Hematopoietic multipotent progenitor cell treated with erythropoietin and hydrocortisone succinate and interleukin-3 and kit ligand, for 6 days (in vitro differentiated cells): ENCODE data around the gene RHD.
"Not testable (repeated sequence)": the region's sequence is repeated elsewhere in the genome, so short reads cannot be mapped to it uniquely, and the experiment has no call there.

Experiments used
- DNase-seq: peaks from one replicate; pipeline ENCODE4 v3.0.0-alpha.2; 2015

The RHD gene

DNA sequence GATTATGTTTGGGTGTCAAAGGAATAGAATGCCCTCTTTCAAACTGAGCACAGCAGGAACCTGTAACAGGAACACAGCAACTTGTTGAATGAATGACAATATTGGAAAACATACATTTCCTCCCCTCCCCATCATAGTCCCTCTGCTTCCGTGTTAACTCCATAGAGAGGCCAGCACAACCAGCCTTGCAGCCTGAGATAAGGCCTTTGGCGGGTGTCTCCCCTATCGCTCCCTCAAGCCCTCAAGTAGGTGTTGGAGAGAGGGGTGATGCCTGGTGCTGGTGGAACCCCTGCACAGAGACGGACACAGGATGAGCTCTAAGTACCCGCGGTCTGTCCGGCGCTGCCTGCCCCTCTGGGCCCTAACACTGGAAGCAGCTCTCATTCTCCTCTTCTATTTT is at the start of gene RHD:
TSS of gene RHD (plus strand) at position 272 of the 400 bp plus-strand sequence. CDS start at position 311, 39 bp downstream.
- not testable (repeated sequence) for DNase-seq

DNA sequence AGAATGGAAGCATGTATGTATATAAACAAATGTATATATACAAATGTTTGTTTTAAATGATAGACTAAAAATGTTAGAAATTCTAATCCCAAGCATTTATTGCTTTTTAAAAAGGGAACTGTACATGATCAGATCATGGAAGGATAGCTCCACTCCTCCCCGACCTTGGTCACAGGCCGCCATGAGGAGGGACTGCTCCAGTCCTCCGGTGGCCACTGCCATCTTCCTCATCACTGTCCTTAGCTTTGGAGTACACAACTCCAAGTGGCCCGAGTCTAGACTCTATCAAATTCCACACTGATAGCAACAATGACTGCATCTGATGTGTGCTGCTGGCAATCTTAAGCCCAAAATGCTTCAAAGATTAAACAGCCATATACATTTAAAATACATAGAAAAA is 49.7 kb upstream of the RHD start:
- no peak for DNase-seq

DNA sequence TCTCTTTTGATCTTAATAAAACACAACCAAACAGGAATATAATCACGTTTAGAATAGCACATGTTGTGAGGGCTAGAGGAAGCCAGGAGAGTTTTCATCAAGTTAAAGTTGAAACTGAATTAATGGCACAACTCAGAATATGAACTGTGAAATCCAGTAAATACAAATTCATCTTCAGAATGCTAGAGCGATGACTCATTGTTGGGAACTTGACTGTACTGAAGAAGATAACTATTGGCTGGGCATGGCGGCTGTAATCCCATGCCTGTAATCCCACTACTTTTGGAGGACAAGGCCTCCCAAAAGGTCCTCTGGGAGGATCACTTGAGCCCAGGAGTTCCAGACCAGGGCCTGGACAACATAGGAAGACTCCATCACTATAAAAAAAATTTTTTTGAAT is 48.8 kb upstream of the RHD start:
- DNase-seq = no peak

DNA sequence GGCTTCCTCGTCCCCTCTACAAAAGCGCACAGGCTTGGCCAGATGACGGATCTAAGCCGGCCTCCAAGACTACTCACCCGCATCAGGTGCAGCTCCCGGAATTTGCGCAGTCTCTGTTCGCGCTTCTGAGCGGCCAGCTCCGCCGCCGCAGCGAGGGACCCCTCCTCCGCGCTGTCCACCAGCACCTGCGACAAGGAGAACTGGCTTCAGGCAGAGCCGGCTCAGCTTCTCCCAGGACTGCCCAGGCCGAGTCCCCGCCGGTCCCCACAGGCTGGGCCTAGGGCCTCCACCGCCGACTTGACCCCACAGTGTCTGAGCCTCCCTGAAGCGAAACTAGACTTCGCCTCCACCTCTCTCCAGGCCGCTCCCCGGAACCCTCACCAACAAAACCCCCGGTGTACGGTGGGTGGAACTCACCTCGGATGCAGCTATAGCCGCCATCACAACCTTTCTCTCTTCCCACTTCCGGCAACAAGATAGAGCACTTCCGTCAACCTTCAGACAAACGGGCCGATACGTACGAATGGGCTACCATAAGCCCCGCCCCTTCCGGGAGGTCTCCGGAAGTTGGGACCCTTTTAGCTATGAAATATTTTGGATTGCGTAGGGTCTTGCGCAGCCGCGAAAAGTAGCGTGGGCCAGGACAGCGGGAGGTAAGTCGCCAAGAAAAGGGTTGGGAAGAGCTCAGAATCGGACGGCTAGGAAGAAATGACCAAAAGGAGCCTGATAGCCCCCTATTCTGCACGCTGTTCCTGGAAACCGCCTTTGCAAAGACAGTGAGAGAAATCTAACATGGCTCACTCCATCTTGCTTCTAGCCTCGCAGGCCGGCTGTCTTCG is 40.1 kb upstream of the RHD start, which contains the start of gene SYF2:
TSS of gene SYF2 (minus strand) at position 476 of the 839 bp plus-strand sequence. CDS start at position 441, 35 bp downstream.
- DNase-seq = peak; percentile 99

DNA sequence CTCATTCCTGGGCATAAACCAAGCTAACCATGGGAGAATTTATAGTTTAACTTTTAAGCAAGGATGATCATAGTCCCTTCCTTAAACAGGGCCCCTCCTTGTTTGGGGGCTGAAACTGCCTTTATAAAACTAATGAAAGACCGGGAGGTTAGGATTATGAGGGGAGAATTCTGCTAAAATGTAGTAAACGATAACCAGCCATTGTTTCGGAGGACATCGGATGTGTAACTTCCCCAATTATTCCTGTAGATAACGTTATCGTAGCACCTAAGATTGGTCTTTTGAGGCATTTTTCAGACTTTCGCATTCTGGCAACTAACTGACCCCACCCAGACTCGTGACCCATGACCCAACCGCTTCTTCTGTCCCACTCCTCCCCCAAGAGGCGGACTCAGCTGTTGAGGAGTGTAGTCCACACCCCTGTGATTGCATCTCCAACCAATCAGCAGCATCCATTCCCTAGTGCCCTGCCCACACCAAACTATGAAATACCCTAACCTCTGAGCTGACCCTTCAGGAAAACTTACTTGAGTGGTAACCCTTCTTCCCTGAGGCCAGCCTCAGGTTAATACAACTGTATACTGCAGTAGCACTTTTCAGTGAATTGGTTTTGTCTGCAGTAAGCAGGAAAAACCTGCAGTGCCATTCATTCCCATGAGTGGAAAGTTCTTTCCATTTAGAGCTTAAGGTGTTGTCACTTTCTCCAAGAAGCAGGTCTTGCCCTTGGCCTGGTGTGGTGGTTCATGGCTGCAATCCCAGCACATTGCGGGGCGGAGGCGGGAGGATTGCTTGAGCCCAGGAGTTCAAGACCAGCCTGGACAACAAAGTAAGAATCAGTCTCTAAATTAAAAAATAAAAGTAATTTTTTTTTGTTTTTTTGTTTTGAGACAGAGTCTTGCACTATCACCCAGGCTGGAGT is 39.2 kb upstream of the RHD start:
- DNase-seq = peak; percentile 100

DNA sequence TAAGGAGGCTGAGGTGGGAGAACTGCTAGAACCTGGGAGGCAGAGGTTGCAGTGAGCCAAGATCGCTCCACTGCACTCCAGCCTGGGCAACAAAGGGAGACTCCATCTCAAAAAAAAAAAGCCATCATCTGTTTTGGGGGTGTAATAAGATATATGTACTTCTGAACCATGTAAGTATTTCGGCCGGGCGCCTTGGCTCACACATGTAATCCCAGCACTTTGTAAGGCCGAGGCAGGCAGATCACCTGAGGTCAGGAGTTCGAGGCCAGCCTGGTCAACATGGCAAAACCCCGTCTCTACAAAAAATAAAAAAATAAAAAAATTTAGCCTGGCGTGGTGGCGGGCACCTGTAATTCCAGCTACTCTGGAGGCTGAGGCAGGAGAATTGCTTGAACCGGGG is 36.9 kb upstream of the RHD start:
- not testable (repeated sequence) for DNase-seq

DNA sequence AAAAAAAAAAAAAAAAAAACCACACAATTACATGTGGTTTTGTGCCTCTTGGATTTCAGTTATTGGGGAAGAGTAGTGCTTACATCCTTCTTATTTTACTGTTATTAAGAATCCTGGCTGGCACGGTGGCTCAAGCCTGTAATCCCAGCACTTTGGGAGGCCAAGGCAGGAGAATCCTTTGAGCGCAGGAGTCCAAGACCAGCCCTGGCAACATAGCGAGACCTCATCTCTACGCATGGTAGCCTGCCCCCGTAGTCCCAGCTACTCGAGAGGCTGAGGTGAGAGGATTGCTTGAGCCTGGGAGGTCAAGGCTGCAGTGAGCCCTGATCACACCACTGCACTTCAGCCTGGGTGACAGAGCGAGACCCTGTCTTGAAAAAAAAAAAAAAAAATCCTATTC is 36.0 kb upstream of the RHD start:
- DNase-seq = not testable (repeated sequence)

DNA sequence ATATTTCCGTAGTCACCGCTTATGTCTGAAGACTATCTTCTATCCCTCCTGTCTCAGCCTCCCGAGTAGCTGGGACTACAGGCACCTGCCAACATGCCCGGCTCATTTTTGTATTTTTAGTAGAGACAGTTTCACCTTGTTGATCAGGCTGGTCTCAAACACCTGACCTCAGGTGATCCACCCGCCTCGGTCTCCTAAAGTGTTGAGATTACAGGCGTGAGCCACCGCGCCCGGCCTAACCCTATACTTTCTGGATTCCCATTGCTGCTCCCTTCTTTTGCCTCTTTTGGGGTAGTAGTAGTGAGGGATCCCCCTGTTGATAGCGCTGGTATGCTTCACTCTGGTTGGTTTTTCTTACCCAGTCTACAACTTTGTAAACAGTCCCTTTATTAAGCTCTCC is 34.3 kb upstream of the RHD start:
- DNase-seq = no peak

DNA sequence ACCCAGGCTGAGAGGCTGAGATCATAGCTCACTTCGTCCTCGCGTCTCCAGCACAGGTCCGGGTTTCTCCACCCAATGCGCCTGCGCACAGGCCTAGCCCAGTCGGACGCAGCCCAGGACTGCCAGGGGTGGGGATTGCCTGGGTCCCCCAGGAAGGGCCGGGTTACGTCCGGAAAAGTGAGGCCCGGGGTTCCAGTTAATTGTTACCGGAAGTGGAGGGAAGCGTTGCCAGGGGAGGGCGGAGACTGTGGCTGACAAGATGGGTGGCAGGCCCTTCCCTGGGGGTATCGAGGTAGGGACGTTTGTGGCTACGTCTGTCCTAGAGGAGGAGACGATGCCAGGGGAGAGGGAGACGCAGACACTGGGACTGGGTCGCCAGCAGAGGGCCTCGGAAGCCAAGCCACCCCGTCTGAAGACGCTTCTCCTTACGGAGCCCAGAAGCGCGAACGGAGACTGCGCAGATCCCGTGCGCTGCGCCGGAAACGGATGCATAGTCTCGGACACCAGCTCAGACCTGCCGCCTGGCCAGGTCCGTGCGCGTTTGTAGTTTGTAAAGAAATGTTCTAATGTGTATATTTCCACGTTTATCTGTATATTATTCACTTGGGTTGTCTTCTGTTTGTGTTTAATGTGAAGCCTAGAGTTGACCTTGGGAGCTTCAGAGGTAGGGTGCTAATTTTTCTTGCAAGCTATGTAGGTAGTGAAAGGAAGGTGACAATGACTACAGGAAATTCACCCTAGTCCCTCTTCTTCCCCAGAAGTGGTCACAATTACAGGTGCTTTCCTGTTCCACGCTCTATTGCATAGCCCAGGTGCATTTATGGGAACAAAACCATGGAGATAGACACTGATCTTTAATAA is 32.4 kb upstream of the RHD start:
- DNase-seq = peak; percentile 98

DNA sequence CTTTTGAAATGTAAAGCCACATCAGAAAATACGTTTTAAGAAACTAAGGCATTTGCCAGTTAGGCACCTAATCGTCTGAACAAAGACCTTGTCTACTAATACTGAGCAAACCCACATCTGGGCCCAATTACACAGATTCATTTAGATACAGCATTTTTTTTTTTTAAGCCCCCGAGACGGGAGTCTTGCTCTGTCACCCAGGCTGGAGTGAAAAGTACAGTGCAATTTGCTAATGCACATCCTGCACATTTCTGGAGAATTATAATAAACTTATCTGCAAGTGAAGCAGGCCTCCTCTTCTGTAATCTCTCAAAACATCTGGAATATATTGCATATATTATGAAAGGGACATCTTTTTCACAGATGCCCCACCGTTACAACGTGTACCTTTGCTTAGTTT is 28.4 kb upstream of the RHD start:
- no peak for DNase-seq

DNA sequence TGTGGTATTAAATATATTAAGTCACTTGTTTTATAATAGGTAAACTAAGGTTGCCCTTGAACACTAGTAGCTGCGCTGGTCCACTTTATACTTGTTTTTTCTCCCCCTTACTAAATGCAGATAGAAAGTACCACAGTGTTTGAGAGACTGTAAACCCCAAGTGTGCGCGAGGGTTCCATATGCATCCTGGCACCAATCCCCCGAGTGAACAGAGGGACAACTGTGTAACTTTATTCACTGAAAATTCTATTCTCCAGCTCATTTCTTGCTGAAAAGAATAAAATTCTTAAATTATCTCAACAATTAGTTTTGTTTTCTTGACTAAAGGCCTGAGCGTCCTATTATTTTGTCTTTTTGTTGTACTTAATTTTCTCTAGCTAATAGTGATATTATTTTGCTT is 26.9 kb upstream of the RHD start:
- no peak for DNase-seq

DNA sequence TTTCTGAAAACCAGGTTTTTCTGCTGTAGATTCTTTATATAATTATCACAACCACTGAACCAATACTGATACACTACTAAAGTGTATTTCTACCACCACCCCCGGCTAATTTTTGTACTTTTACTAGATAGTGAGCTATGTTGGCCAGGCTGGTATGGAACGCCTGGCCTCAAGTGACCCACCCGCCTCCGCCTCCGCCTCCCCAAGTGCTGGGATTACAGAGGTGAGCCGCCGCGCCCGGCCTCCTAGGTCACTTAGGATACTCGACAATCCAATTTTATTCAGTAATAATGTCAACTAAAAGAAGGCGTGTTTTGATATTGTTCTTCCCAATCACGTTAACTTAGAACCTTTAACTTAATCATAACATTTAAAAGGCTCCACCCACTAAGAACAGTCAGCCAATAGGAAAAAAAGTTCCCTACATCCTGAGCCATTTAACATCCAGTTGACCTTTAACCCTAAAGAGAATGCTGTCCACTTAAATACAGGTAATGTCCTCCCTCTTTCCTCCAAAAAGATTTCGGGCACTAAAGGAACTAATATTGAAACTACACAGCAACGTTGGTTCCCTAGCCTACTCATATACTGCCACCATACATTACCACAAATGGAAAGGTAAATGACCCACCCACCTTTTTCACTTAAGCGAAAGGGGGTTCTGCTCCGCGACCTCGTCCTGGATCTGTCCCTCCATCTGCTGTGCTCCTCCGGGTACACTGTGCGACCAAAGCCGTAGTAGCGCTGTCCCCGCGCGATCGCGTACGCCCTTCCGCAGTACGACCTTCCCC is 26.3 kb upstream of the RHD start:
- DNase-seq = peak; percentile 72

DNA sequence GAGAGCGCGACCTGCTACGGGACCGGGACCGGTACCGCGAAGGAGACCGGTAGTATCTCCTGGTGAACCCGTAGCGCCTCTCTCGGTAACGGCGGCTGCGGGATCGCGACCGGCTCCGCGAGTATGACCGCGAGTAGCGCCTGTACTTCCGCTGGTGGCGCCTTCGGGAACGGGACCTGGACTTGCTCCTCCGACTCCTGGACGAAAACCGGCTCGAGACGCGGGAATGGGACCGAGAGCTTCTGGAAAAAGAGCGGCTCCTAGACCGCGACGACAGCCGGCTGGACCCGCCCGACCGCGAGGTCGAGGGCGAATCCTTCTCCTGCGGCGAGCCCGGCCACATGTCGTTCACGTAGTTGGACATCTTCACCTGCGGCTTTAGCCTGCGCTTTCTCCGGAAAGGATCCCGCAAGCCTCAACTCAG is 25.7 kb upstream of the RHD start:
- DNase-seq = no peak

DNA sequence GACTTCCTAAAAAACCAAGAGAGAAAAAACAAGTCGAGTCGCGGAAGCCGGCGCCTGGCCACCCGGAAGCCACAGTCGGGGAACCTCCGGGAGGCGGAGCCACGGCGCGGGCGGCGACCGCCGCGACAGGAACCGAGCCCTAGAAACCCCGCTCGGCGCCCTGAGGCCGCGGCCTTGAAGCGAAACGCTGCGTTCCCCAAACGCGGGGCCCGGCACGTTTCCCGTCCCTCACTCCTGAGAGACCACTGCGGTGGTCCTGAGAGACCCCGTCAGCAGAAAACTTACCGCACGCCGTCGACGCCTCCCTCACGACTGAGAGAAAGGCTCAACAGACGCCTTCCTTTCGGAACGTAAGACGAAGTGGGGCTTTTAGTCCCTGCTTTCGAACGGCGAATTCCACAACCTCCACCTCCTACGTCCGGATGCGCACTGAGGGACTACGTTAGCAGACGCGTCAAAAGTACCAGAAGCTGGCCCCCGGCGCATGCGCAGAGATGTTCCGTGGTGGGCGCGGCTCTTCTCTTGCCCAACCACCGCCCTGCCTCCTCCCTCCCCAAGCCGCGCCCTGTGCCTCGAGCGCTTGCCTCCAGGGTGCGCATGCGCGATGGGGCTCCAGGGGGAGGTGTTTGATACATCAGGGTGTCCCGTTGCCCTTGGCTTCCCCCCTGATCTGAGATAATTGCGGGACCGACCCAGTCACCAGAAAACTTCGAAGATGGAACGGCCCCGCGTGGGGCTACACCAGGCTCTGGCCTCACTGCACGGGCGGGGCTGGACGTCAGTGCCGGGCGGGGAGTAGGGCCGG is 25.1 kb upstream of the RHD start, which contains the start of gene RSRP1:
TSS of gene RSRP1 (minus strand) at position 431 of the 805 bp plus-strand sequence. CDS start 491 bp downstream, outside the sequence.
- DNase-seq = peak; percentile 100

DNA sequence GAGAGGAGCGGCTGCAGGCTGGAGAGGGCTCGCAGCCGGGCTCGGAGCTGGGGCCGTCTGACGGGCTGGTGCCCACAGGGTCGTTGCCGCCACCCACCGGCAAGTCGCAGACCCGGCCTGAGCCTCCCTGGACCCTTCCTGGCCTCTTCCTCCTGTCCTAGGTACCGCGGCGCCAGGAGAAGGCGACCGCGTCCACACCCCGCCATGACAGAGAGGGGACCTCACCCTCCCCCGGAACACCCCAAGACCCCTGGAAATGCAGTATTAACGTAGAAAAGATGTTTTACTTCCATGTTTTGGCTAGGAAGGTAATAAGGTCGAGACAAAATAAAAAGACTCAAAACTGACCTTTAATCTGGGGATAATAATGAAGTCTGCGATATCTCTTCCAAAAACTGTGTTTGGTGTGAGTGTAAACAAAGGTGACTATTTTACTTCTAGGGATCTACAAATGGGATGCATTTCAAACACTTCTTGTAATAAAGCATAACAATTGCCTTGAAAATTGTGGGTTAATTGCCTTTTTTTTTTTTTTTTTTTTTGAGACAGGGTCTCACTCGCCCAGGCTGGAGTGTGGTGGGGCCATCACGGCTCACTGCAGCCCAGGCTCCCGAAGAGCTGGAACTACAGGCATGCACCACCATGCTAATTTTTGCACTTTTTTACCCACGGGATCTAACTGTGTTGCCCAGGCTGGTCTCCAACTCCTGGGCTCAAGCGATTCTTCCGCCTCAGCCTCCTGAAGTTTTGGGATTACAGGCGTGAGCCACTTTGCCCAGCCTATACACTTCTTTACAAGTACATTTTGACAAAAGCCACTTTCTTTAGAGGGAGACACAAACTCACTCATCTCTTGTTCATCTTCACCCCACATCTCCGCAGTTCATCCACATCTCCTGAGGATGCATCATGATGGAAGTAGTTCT is 24.2 kb upstream of the RHD start:
- no peak for DNase-seq

DNA sequence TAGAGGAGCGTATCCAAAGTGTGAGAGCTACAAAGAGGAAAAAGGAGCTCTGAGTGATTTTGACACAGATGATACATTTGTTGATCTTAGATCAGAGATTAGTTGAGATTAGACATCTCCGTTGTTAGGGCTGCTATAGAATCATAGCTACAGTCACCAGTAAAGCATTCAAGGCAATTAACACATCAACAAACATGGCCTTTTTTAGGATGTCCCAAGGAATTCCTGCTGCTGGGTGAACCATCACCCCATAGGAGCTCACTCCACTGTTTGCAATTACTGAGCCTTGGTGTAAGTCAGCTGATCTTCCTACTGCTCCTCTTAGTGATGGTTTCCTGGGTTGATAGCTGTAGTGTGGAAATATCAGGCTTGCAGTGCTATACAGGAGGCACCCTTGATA is 18.4 kb upstream of the RHD start:
- no peak for DNase-seq

DNA sequence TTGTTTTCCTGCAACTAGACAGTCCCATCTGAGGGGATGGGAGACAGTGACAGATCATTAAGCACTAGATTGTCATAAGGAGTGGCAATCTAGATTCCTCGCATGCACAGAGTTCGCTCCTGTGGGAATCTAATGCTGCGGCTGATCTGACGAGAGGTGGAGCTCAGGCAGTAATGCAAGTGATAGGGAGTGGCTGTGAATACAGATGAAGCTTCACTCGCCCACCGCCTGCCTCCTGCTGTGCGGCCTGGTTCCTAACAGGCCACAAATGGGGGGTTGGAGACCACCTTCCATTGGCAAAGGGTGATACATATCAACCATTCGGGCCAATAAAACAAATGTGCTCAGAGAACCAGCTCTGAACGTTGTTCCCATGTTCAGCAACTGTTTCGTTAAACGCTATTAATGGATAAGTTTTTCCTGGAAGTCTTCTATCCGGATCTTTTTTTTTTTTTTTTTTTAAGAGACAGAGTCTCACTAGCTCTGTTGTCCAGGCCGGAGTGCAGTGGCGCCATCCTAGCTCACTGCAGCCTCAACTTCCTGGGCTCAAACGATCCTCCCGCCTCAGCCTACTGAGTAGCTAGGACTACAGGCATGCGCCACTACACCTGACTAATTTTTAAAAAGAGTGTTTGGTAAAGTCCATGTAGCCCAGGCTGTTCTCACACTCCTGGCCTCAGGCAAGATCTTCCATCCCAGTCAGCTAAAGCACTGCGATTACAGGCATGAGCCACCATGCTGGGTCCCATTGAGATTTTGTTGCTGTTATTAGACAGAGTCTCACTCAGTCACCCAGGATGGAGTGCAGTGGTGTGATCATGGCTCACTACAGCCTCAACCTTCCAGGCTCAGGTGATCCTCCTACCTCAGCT is 16.4 kb upstream of the RHD start:
- no peak for DNase-seq

DNA sequence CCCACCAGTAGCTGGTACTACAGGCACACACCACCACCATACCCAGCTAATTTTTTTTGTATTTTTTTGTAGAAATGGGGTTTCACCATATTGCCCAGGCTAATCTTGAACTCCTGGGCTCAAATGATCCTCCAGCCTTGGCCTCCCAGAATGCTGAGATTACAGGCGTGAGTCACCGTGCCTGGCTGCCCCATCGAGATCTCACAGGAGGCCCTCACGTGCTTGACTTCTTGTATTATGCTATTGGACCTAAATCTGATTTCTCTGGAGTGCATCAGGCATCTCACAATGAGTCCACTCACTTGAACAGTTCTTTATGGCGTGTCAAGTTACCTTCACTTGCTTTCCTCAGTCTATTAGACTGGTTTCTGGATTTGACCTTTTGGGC is 15.7 kb upstream of the RHD start:
- no peak for DNase-seq

DNA sequence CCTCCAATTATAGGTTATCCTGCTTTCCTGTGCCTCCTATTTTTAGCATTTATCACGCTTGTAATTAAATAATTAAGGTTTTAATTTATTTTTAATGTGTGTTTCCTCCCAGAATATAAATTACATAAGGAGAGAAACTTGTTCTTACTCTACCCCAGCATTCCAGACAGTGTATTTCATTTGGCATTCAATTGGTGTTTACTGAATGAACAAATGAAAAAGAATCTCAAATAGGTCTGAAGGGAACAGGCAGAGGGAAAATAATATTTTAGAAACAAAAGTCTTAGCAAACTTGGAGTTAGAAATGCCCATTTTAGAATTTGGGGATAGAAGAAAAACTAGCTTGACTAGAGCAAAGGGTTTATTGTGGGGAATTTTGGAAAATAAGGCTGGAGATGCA is 15.1 kb upstream of the RHD start:
- DNase-seq = no peak
